GM23338 (cell line): ENCODE results near the gene IL19. TPM values are rescaled to one million over a fixed set of nuclear protein-coding genes. Genes with fewer than 3 reads are reported as not detected.

ENCODE experiments used
- ATAC-seq: fragments of 200-7000 bp; cut with Tn5 transposase; 3 replicates; pipeline ENCODE4 v1.9.1; 2020
- DNase-seq: peaks from one replicate; pipeline ENCODE4 v3.0.0-alpha.2; 2015; ENCODE audit warnings: low spot score
- H2AFZ ChIP-seq: fragments of 200-600 bp; sonication (generic); 2 replicates; pipeline ENCODE4 v1.8.0; 2016; ENCODE audit warnings: antibody characterized with exemption, mild to moderate bottlenecking, moderate library complexity
- H3F3A ChIP-seq: fragments of 200-600 bp; sonication (generic); replicated peaks from 2 replicates; pipeline ENCODE4 v1.8.0; 2017; ENCODE audit warnings: antibody characterized with exemption, mixed run types, low read depth
- H3K27ac ChIP-seq: fragments of 200-600 bp; sonication (generic); 2 replicates; pipeline ENCODE4 v1.6.1; 2016; ENCODE audit warnings: low read depth
- H3K27me3 ChIP-seq: fragments of 200-600 bp; sonication (generic); 2 replicates; pipeline ENCODE4 v1.8.0; 2016; ENCODE audit warnings: mild to moderate bottlenecking, mixed run types, moderate library complexity; ENCODE audit not compliant: insufficient read depth
- H3K36me3 ChIP-seq: fragments of 200-600 bp; sonication (generic); 2 replicates; pipeline ENCODE4 v1.8.0; 2016; ENCODE audit warnings: mild to moderate bottlenecking; ENCODE audit not compliant: insufficient read depth
- H3K4me1 ChIP-seq: fragments of 200-600 bp; sonication (generic); 2 replicates; pipeline ENCODE4 v1.8.0; 2016; ENCODE audit warnings: mild to moderate bottlenecking, moderate library complexity; ENCODE audit not compliant: insufficient read depth
- H3K4me2 ChIP-seq: fragments of 200-600 bp; sonication (generic); 2 replicates; pipeline ENCODE4 v1.7.1; 2017; ENCODE audit warnings: mixed run types
- H3K4me3 ChIP-seq: fragments of 200-600 bp; sonication (generic); 2 replicates; pipeline ENCODE4 v1.6.1; 2016; ENCODE audit warnings: mixed run types
- H3K79me2 ChIP-seq: fragments of 200-600 bp; sonication (generic); replicated peaks from 2 replicates; pipeline ENCODE4 v1.8.0; 2017; ENCODE audit warnings: mild to moderate bottlenecking; ENCODE audit not compliant: insufficient read depth
- H3K9me2 ChIP-seq: fragments of 200-600 bp; sonication (generic); 2 replicates; pipeline ENCODE4 v1.8.0; 2017; ENCODE audit not compliant: insufficient read depth
- H4K20me1 ChIP-seq: fragments of 200-600 bp; sonication (generic); replicated peaks from 2 replicates; pipeline ENCODE4 v1.8.0; 2017; ENCODE audit warnings: mild to moderate bottlenecking; ENCODE audit not compliant: insufficient read depth
- H3K27ac Mint-ChIP-seq: 2 replicates; pipeline ENCODE4 v1.8.0; 2020; ENCODE audit warnings: inconsistent platforms, mild to moderate bottlenecking, moderate library complexity, mixed read lengths
- H3K27me3 Mint-ChIP-seq: 3 replicates; pipeline ENCODE4 v1.8.0; 2022; ENCODE audit warnings: low read depth, mild to moderate bottlenecking, moderate library complexity, mixed read lengths, inconsistent platforms; ENCODE audit not compliant: insufficient read depth, poor library complexity
- H3K36me3 Mint-ChIP-seq: 3 replicates; pipeline ENCODE4 v1.8.0; 2021; ENCODE audit warnings: low read depth, mild to moderate bottlenecking, inconsistent platforms, moderate library complexity, mixed read lengths
- H3K4me1 Mint-ChIP-seq: 3 replicates; pipeline ENCODE4 v1.8.0; 2020; ENCODE audit warnings: mild to moderate bottlenecking, inconsistent platforms, mixed read lengths
- H3K4me3 Mint-ChIP-seq: 3 replicates; pipeline ENCODE4 v1.8.0; 2021; ENCODE audit warnings: moderate library complexity, mild to moderate bottlenecking, inconsistent platforms, mixed read lengths
- H3K9me3 Mint-ChIP-seq: 3 replicates; pipeline ENCODE4 v1.8.0; 2020; ENCODE audit warnings: moderate library complexity, mild to moderate bottlenecking, inconsistent platforms, mixed read lengths
- CREB1 ChIP-seq: fragments of 250-450 bp; sonication (Bioruptor Pico); IDR thresholded peaks from 2 replicates; pipeline ENCODE4 v1.5.0; 2020; ENCODE audit warnings: low read depth, mild to moderate bottlenecking, moderate library complexity
- EZH2 ChIP-seq: fragments of 200-600 bp; sonication (generic); IDR thresholded peaks from one replicate; pipeline ENCODE4 v1.8.0; 2017; ENCODE audit warnings: antibody characterized with exemption, mild to moderate bottlenecking, low read depth; ENCODE audit not compliant: unreplicated experiment
- EZH2phosphoT487 ChIP-seq: fragments of 200-600 bp; sonication (generic); IDR thresholded peaks from one replicate; pipeline ENCODE4 v1.8.1; 2018; ENCODE audit warnings: antibody characterized with exemption; ENCODE audit not compliant: unreplicated experiment
- JUNB ChIP-seq: IDR thresholded peaks from one replicate; pipeline ENCODE4 v1.6.1; 2016; ENCODE audit warnings: antibody characterized with exemption; ENCODE audit not compliant: unreplicated experiment
- NANOG ChIP-seq: IDR thresholded peaks from 2 replicates; pipeline ENCODE4 v1.6.1; 2016; ENCODE audit warnings: antibody characterized with exemption, borderline replicate concordance
- POLR2AphosphoS5 ChIP-seq: IDR thresholded peaks from 2 replicates; pipeline ENCODE4 v1.6.1; 2016; ENCODE audit warnings: antibody characterized with exemption, low read depth
- STAT1 ChIP-seq: IDR thresholded peaks from one replicate; pipeline ENCODE4 v1.6.1; 2016; ENCODE audit warnings: antibody characterized with exemption; ENCODE audit not compliant: unreplicated experiment
- ZNF114 ChIP-seq: fragments of 250-450 bp; sonication (Bioruptor Pico); IDR thresholded peaks from 2 replicates; pipeline ENCODE4 v1.5.0; 2020; ENCODE audit warnings: mild to moderate bottlenecking, moderate library complexity
- ZNF331 ChIP-seq: fragments of 250-450 bp; sonication (Bioruptor Pico); IDR thresholded peaks from 2 replicates; pipeline ENCODE4 v1.5.0; 2020; ENCODE audit warnings: low read depth, mild to moderate bottlenecking, moderate library complexity
- polyA plus RNA-seq: library from polyadenylated mRNA; unstranded; fragments of >200 nt; fragmentation: Nextera tagmentation; extraction: Ambion mirVana; gene quantifications from 2 replicates; pipeline ENCODE4 v1.2.1, GENCODE V29; 2016
- total RNA-seq: library from RNA; depleted of rRNA; stranded (reverse); fragments of >200 nt; shearing (Covaris generic); gene quantifications from 2 replicates; pipeline ENCODE4 v1.2.3, GENCODE V29; 2014
- TF ChIP-seq, protein P1 (sequence below): IDR thresholded peaks from one replicate; pipeline ENCODE4 v1.6.1; 2018; ENCODE audit warnings: antibody characterized with exemption; ENCODE audit not compliant: unreplicated experiment
- TF ChIP-seq, protein P2 (sequence below), 2 experiments: fragments of 200-600 bp in 1 of 2; sonication (generic) in 1 of 2; conservative IDR thresholded peaks; 2 replicates each; pipeline versions ENCODE4 v1.5.1 to v1.6.1; 2016 to 2017; ENCODE audit warnings: antibody characterized with exemption in 2 of 2, low read depth in 2 of 2, mild to moderate bottlenecking in 2 of 2, moderate library complexity in 1 of 2
- TF ChIP-seq, protein P3 (sequence below): IDR thresholded peaks from 2 replicates; pipeline ENCODE4 v1.6.1; 2016; ENCODE audit warnings: antibody characterized with exemption
- TF ChIP-seq, protein P4 (sequence below): fragments of 250-450 bp; sonication (Bioruptor Pico); IDR thresholded peaks from 2 replicates; pipeline ENCODE4 v1.5.0; 2020; ENCODE audit warnings: mild to moderate bottlenecking, moderate library complexity

IL19 gene
- total and polyA plus RNA-seq, 2 experiments from 2014 or later: not detected

DNA sequence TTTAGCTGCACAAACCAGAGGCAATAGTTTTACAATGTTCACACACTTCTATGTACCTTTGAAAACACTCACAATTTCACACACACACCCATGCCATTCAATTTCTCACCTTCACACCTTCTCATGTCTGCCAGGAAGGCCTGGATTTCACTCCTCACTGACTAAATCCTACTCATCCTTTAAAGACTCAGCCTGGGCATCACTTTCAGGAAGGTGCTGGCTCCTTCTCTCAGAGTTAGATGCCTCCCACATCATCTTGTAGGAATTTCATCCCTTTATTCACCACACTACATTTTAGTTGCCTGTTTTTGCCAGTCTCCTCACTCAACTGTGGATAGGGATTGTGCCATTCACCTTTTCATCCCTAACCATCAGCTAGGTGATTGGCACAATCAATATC, 97.1 kb downstream of the IL19 start:
- Histone ChIP-seq H3F3A (no peaks in the 10 kb centered on the region), H3K27me3 (no peaks in the 10 kb centered on the region), H3K79me2 (no peaks in the 10 kb centered on the region), H3K36me3 (no peaks in the 10 kb centered on the region), H3K9me2 (peaks cover 3% of the 10 kb centered on the region; the same call in 1 of the 2 replicates), H3K4me3 (no peak overlapping the region), H3K4me2 (no peak overlapping the region), H3K27ac (no peak overlapping the region), H4K20me1 (no peaks in the 10 kb centered on the region), H2AFZ (no peak overlapping the region), H3K4me1 (no peaks in the 10 kb centered on the region)
- Mint-ChIP-seq H3K4me3 (no peak overlapping the region), H3K4me1 (no peaks in the 10 kb centered on the region), H3K27ac (no peak overlapping the region), H3K27me3 (peaks cover 5% of the 10 kb centered on the region), H3K36me3 (no peaks in the 10 kb centered on the region), H3K9me3 (no peaks in the 10 kb centered on the region)
- TF ChIP-seq POLR2AphosphoS5: no peak
- TF ChIP-seq ZNF114 (CRISPR knock-in tag): no peak
- TF ChIP-seq, protein P1, sequence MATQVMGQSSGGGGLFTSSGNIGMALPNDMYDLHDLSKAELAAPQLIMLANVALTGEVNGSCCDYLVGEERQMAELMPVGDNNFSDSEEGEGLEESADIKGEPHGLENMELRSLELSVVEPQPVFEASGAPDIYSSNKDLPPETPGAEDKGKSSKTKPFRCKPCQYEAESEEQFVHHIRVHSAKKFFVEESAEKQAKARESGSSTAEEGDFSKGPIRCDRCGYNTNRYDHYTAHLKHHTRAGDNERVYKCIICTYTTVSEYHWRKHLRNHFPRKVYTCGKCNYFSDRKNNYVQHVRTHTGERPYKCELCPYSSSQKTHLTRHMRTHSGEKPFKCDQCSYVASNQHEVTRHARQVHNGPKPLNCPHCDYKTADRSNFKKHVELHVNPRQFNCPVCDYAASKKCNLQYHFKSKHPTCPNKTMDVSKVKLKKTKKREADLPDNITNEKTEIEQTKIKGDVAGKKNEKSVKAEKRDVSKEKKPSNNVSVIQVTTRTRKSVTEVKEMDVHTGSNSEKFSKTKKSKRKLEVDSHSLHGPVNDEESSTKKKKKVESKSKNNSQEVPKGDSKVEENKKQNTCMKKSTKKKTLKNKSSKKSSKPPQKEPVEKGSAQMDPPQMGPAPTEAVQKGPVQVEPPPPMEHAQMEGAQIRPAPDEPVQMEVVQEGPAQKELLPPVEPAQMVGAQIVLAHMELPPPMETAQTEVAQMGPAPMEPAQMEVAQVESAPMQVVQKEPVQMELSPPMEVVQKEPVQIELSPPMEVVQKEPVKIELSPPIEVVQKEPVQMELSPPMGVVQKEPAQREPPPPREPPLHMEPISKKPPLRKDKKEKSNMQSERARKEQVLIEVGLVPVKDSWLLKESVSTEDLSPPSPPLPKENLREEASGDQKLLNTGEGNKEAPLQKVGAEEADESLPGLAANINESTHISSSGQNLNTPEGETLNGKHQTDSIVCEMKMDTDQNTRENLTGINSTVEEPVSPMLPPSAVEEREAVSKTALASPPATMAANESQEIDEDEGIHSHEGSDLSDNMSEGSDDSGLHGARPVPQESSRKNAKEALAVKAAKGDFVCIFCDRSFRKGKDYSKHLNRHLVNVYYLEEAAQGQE: no peak
- TF ChIP-seq, protein P2, sequence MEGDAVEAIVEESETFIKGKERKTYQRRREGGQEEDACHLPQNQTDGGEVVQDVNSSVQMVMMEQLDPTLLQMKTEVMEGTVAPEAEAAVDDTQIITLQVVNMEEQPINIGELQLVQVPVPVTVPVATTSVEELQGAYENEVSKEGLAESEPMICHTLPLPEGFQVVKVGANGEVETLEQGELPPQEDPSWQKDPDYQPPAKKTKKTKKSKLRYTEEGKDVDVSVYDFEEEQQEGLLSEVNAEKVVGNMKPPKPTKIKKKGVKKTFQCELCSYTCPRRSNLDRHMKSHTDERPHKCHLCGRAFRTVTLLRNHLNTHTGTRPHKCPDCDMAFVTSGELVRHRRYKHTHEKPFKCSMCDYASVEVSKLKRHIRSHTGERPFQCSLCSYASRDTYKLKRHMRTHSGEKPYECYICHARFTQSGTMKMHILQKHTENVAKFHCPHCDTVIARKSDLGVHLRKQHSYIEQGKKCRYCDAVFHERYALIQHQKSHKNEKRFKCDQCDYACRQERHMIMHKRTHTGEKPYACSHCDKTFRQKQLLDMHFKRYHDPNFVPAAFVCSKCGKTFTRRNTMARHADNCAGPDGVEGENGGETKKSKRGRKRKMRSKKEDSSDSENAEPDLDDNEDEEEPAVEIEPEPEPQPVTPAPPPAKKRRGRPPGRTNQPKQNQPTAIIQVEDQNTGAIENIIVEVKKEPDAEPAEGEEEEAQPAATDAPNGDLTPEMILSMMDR (conservative IDR thresholded peaks at IDR 0.05; ENCODE audit: low read depth in 2 of 2): no peak
- TF ChIP-seq EZH2: no peak
- TF ChIP-seq, protein P3, sequence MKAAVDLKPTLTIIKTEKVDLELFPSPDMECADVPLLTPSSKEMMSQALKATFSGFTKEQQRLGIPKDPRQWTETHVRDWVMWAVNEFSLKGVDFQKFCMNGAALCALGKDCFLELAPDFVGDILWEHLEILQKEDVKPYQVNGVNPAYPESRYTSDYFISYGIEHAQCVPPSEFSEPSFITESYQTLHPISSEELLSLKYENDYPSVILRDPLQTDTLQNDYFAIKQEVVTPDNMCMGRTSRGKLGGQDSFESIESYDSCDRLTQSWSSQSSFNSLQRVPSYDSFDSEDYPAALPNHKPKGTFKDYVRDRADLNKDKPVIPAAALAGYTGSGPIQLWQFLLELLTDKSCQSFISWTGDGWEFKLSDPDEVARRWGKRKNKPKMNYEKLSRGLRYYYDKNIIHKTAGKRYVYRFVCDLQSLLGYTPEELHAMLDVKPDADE: no peak
- TF ChIP-seq STAT1: no peak
- TF ChIP-seq JUNB: no peak
- no peak for TF ChIP-seq CREB1 (CRISPR knock-in tag)
- TF ChIP-seq, protein P4, sequence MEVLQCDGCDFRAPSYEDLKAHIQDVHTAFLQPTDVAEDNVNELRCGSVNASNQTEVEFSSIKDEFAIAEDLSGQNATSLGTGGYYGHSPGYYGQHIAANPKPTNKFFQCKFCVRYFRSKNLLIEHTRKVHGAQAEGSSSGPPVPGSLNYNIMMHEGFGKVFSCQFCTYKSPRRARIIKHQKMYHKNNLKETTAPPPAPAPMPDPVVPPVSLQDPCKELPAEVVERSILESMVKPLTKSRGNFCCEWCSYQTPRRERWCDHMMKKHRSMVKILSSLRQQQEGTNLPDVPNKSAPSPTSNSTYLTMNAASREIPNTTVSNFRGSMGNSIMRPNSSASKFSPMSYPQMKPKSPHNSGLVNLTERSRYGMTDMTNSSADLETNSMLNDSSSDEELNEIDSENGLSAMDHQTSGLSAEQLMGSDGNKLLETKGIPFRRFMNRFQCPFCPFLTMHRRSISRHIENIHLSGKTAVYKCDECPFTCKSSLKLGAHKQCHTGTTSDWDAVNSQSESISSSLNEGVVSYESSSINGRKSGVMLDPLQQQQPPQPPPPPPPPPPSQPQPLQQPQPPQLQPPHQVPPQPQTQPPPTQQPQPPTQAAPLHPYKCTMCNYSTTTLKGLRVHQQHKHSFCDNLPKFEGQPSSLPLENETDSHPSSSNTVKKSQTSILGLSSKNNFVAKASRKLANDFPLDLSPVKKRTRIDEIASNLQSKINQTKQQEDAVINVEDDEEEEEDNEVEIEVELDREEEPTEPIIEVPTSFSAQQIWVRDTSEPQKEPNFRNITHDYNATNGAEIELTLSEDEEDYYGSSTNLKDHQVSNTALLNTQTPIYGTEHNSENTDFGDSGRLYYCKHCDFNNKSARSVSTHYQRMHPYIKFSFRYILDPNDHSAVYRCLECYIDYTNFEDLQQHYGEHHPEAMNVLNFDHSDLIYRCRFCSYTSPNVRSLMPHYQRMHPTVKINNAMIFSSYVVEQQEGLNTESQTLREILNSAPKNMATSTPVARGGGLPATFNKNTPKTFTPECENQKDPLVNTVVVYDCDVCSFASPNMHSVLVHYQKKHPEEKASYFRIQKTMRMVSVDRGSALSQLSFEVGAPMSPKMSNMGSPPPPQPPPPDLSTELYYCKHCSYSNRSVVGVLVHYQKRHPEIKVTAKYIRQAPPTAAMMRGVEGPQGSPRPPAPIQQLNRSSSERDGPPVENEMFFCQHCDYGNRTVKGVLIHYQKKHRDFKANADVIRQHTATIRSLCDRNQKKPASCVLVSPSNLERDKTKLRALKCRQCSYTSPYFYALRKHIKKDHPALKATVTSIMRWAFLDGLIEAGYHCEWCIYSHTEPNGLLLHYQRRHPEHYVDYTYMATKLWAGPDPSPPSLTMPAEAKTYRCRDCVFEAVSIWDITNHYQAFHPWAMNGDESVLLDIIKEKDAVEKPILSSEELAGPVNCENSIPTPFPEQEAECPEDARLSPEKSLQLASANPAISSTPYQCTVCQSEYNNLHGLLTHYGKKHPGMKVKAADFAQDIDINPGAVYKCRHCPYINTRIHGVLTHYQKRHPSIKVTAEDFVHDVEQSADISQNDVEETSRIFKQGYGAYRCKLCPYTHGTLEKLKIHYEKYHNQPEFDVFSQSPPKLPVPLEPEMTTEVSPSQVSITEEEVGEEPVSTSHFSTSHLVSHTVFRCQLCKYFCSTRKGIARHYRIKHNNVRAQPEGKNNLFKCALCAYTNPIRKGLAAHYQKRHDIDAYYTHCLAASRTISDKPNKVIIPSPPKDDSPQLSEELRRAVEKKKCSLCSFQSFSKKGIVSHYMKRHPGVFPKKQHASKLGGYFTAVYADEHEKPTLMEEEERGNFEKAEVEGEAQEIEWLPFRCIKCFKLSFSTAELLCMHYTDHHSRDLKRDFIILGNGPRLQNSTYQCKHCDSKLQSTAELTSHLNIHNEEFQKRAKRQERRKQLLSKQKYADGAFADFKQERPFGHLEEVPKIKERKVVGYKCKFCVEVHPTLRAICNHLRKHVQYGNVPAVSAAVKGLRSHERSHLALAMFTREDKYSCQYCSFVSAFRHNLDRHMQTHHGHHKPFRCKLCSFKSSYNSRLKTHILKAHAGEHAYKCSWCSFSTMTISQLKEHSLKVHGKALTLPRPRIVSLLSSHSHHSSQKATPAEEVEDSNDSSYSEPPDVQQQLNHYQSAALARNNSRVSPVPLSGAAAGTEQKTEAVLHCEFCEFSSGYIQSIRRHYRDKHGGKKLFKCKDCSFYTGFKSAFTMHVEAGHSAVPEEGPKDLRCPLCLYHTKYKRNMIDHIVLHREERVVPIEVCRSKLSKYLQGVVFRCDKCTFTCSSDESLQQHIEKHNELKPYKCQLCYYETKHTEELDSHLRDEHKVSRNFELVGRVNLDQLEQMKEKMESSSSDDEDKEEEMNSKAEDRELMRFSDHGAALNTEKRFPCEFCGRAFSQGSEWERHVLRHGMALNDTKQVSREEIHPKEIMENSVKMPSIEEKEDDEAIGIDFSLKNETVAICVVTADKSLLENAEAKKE (CRISPR knock-in tag): no peak
- no peak for TF ChIP-seq NANOG
- TF ChIP-seq EZH2phosphoT487: no peak
- no peak for TF ChIP-seq ZNF331 (CRISPR knock-in tag)
- ATAC-seq (no peak), DNase-seq (no peak)
